OCI-LY3 (cell line): Measurements from ENCODE around the gene DHX40.

Source experiments
- H2AFZ ChIP-seq: fragments of 200-600, 300-600 bp; shearing (Covaris generic); 2 replicates; pipeline ENCODE4 v1.6.0; 2014; ENCODE audit warnings: antibody characterized with exemption, low read depth, low read length
- H3K27ac ChIP-seq: fragments of 200-600, 300-600 bp; sonication (generic); 2 replicates; pipeline ENCODE4 v1.5.1; 2014; ENCODE audit warnings: mild to moderate bottlenecking, low read length, moderate library complexity, mixed read lengths
- H3K27me3 ChIP-seq: fragments of 200-600, 300-600 bp; sonication (generic); 2 replicates; pipeline ENCODE4 v1.6.1; 2014; ENCODE audit warnings: low read depth, low read length, mixed read lengths
- H3K36me3 ChIP-seq: fragments of 200-600, 300-600 bp; sonication (generic); replicated peaks from 2 replicates; pipeline ENCODE3; 2014; ENCODE audit warnings: low read depth, low read length, mixed read lengths
- H3K4me1 ChIP-seq: fragments of 300-600, 200-600 bp; sonication (generic); 2 replicates; pipeline ENCODE4 v1.6.1; 2014; ENCODE audit warnings: low read length, mixed read lengths
- H3K4me2 ChIP-seq: fragments of 200-600, 300-600 bp; sonication (generic); 2 replicates; pipeline ENCODE4 v1.6.1; 2014; ENCODE audit warnings: low read length, mixed read lengths
- H3K4me3 ChIP-seq: fragments of 300-600, 200-600 bp; sonication (generic); 2 replicates; pipeline ENCODE4 v1.5.1; 2014; ENCODE audit warnings: antibody characterized with exemption, mild to moderate bottlenecking, low read length, moderate library complexity
- H3K79me2 ChIP-seq: fragments of 300-600, 200-600 bp; shearing (Covaris generic); 2 replicates; pipeline ENCODE4 v1.6.1; 2014; ENCODE audit warnings: mild to moderate bottlenecking, low read length, mixed read lengths
- H3K9ac ChIP-seq: fragments of 300-600, 200-600 bp; shearing (Covaris generic); 2 replicates; pipeline ENCODE4 v1.6.0; 2014; ENCODE audit warnings: mild to moderate bottlenecking, low read length, moderate library complexity
- H3K9me3 ChIP-seq: fragments of 200-600, 300-600 bp; shearing (Covaris generic); 2 replicates; pipeline ENCODE4 v1.6.1; 2014; ENCODE audit warnings: low read length, mixed read lengths; ENCODE audit not compliant: insufficient read depth
- H4K20me1 ChIP-seq: fragments of 200-600, 300-600 bp; sonication (generic); 2 replicates; pipeline ENCODE4 v1.6.1; 2016; ENCODE audit warnings: low read length, mixed read lengths; ENCODE audit not compliant: insufficient read depth
- EZH2phosphoT487 ChIP-seq: fragments of 200-600 bp; shearing (Covaris generic); IDR thresholded peaks from 2 replicates; pipeline ENCODE4 v1.6.1; 2018; ENCODE audit warnings: antibody characterized with exemption, mixed run types, low read depth
- TF ChIP-seq, protein P1 (sequence below): fragments of 200-600, 300-600 bp; sonication (generic); IDR thresholded peaks from 2 replicates; pipeline ENCODE4 v1.5.1; 2014; ENCODE audit warnings: antibody characterized with exemption, low read length, low read depth

DHX40 gene

DNA sequence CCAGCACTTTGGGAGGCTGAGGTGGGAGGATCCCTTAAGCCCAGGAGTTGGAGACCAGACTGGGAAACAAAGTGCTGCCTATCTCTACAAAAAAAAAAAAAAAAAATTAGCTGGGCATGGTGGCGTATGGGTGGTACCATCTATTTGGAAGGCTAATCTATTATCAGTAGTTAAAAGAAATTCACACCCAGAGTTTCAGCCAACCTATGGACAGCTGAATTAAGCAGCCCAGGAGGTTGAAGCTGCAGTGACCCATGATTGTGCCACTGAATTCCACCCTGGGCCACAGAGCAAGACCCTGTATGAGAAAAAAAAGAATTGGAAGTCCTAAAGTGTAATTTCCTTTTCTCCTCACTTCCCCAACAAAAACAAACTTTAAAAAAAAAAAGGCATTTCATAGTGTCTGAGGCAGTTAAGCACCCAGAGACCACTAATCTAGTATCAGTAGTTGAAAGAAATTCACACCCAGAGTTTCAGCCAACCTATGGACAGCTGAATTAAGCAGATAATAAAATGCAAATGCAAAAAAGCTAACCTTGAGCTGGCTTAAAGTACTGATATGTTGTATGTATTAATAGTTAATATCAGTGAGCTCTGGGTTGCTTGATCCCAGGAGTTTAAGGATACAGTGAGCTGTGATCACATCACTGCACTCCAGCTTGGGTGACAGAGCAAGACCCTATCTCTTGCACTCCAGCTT lies 72.4 kb downstream of the DHX40 start:
- H3K9ac ChIP-seq: no peak overlapping the region
- H3K27ac ChIP-seq: no peak overlapping the region
- H3K79me2 ChIP-seq: peaks cover 91% of the 10 kb centered on the region
- H3K4me2 ChIP-seq: no peak overlapping the region
- H3K4me1 ChIP-seq: peaks cover 30% of the 10 kb centered on the region
- TF ChIP-seq EZH2phosphoT487: no peak
- TF ChIP-seq, protein P1, sequence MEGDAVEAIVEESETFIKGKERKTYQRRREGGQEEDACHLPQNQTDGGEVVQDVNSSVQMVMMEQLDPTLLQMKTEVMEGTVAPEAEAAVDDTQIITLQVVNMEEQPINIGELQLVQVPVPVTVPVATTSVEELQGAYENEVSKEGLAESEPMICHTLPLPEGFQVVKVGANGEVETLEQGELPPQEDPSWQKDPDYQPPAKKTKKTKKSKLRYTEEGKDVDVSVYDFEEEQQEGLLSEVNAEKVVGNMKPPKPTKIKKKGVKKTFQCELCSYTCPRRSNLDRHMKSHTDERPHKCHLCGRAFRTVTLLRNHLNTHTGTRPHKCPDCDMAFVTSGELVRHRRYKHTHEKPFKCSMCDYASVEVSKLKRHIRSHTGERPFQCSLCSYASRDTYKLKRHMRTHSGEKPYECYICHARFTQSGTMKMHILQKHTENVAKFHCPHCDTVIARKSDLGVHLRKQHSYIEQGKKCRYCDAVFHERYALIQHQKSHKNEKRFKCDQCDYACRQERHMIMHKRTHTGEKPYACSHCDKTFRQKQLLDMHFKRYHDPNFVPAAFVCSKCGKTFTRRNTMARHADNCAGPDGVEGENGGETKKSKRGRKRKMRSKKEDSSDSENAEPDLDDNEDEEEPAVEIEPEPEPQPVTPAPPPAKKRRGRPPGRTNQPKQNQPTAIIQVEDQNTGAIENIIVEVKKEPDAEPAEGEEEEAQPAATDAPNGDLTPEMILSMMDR: no peak
- H3K27me3 ChIP-seq: no peaks in the 10 kb centered on the region
- H3K4me3 ChIP-seq: no peak overlapping the region
- H3K36me3 ChIP-seq: no peaks in the 10 kb centered on the region
- H2AFZ ChIP-seq: no peak overlapping the region
- peaks cover 88% of the 10 kb centered on the region for H4K20me1 ChIP-seq
- H3K9me3 ChIP-seq: no peaks in the 10 kb centered on the region

DNA sequence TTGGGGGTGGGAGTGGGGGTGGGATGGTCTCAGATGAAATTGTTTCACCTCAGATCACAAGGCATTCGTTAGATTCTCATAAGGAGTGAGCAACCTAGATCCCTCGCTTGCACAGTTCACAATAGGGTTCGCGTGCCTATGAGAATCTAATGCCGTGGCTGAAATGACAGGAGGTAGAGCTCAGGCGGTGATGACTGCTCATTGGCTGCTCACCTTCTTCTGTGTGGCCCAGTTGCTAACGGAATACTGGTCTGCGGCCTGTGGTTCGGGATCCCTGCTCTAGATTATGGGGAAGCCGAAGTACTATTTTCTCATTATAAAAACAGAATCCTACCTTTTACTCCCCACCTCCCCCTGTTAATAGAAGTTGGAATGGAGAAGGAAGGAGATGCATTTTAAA lies 73.1 kb downstream of the DHX40 start:
- Histone ChIP-seq H3K79me2 (peaks cover 91% of the 10 kb centered on the region), H4K20me1 (peaks cover 89% of the 10 kb centered on the region), H3K9ac (no peak overlapping the region), H3K27ac (no peak overlapping the region), H3K4me1 (peaks cover 35% of the 10 kb centered on the region), H3K36me3 (peaks cover 2% of the 10 kb centered on the region), H3K4me2 (no peak overlapping the region), H3K9me3 (no peaks in the 10 kb centered on the region), H3K27me3 (no peaks in the 10 kb centered on the region), H3K4me3 (no peak overlapping the region), H2AFZ (no peak overlapping the region)
- TF ChIP-seq EZH2phosphoT487: no peak
- TF ChIP-seq, protein P1: no peak

DNA sequence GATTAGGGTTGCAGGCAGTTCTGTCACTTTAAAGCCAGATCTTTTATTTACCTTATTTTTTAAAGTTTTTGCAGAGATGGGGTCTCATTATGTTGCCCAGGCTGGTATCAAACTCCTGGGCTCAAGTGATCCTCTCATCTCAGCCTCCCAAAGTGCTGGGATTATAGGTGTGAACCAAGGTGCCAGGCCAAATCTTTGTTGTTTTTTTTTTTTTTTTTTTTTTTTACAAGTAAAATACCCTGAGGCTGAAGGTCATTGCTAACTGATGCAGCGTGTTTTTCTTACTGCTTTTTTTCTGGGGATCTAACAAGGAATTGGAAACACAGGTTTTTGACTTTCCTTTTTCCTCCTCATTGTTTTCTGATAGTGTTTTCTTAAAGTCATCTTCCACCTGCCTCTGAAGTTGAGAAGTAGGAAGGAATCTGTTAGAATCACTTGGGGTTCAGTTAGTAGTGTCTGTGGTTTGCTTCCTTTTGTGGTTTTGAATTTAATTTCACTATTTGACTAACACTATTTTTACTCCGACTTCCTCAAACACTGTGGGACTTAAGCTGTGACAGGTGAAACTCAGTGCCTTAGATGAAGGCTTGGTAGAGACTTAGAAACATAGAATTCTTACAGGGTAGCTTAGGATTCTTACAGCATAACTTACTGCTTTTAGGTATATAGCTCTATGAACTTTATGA lies 76.5 kb downstream of the DHX40 start:
- Histone ChIP-seq H3K4me2 (peak overlapping the region; percentile 79), H3K4me3 (peak overlapping the region; percentile 48)

GRCh38 chr17:59642565-59642964 lies 77.2 kb downstream of the DHX40 start:
- TF ChIP-seq, protein P1: no peak
- TF ChIP-seq EZH2phosphoT487: no peak
- H3K27me3 ChIP-seq: no peaks in the 10 kb centered on the region
- no peak overlapping the region for H3K9ac ChIP-seq
- peak overlapping the region; percentile 48 for H3K4me3 ChIP-seq
- peaks cover 90% of the 10 kb centered on the region for H3K79me2 ChIP-seq
- no peak overlapping the region for H2AFZ ChIP-seq
- H3K4me1 ChIP-seq: peaks cover 23% of the 10 kb centered on the region
- peaks cover 32% of the 10 kb centered on the region for H3K36me3 ChIP-seq
- H3K4me2 ChIP-seq: peak overlapping the region; percentile 79
- no peaks in the 10 kb centered on the region for H3K9me3 ChIP-seq
- 0 out of 2 replicates have a peak overlapping the region, but pooled peaks have one; percentile 24 for H3K27ac ChIP-seq
- H4K20me1 ChIP-seq: peaks cover 94% of the 10 kb centered on the region

More for the DNA sequence above, 76.5 kb downstream of the DHX40 start:
- H3K27ac ChIP-seq: peak overlapping the region; percentile 48
- H3K9me3 ChIP-seq: no peaks in the 10 kb centered on the region
- H4K20me1 ChIP-seq: peaks cover 88% of the 10 kb centered on the region
- H3K4me1 ChIP-seq: peaks cover 23% of the 10 kb centered on the region
- H2AFZ ChIP-seq: no peak overlapping the region
- peaks cover 26% of the 10 kb centered on the region for H3K36me3 ChIP-seq
- peaks cover 85% of the 10 kb centered on the region for H3K79me2 ChIP-seq
- H3K9ac ChIP-seq: no peak overlapping the region
- H3K27me3 ChIP-seq: no peaks in the 10 kb centered on the region
- TF ChIP-seq, protein P1: no peak
- TF ChIP-seq EZH2phosphoT487: no peak
